ENCODE data around the gene MCM9. TPM values are rescaled to one million over a fixed set of nuclear protein-coding genes. Genes with fewer than 3 reads are reported as not detected.

Gene MCM9
- total RNA-seq, 1 experiment from 2014 or later, result 18.6 TPM

DNA sequence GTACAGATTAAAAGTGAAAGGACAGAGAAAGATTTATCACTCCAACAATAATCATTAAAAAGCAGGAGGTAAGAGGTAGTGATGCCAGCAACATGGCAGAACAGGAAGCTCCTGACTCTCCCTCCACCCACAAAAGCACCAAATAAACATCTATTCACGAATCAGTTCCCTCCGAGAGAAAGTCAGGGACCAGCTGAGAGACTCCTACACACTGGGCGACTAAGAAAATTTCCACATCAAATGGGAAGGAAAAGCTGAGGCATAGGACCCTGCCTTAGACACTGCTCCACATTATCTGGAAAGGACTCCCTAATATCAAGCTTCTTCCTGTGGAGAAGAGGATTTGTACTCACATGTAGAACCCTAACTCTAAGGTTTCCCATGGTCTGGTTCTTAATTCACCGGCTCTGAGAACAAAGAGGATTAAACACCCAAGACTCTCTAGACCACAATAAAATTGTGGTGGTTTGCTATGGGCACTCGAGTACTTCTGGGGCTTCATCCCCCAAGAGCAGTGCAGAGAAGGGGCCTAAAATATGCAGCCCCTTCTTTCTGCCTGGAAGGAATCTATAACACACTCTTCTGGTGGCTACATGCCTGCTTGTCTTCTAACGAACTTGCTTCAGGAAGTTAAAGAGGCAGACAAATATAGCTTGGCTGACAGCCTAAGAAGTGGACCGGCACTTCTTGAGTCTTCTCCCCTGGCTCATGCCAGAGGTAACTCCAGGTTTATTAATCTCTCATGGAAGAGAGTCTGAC lies 70.4 kb downstream of the MCM9 start:
- no peak overlapping the region for H3K4me3 Mint-ChIP-seq
- H3K9me3 ChIP-seq (ENCODE audit: control insufficient read depth, low read depth, low read length), result no peaks in the 10 kb centered on the region
- H2AFZ ChIP-seq (ENCODE audit: low read length), result no peak overlapping the region
- no peak overlapping the region for H3T11ph ChIP-seq (ENCODE audit: low read length)
- H3K14ac ChIP-seq (ENCODE audit: insufficient read depth, low read length), result no peak overlapping the region
- H3K4ac ChIP-seq (ENCODE audit: low read depth, low read length), result no peak overlapping the region
- no peak overlapping the region for H2BK120ac ChIP-seq (ENCODE audit: low read depth, low read length, poor library complexity, severe bottlenecking)
- no peak overlapping the region for H4K8ac ChIP-seq (replicated peaks; ENCODE audit: insufficient read length, low read depth, low read length)
- H3K27ac ChIP-seq (ENCODE audit: insufficient read length, low read depth, low read length), result no peak overlapping the region
- H3K23ac ChIP-seq (ENCODE audit: insufficient read length, low read depth, low read length), result no peak overlapping the region
- no peak overlapping the region for H2BK20ac ChIP-seq (ENCODE audit: low read depth, low read length, poor library complexity, severe bottlenecking)
- H3K4me1 ChIP-seq (ENCODE audit: insufficient read depth, low read length), result no peaks in the 10 kb centered on the region; the same call in 1 of the 2 replicates
- no peaks in the 10 kb centered on the region for H3K27me3 ChIP-seq (ENCODE audit: insufficient read depth, low read length)
- peaks cover 10 to 11% of the 10 kb centered on the region in 2 experiments for H3K9me3 Mint-ChIP-seq
- no peak overlapping the region for H4K91ac ChIP-seq (ENCODE audit: insufficient read length, low read depth, low read length)
- no peak overlapping the region for H2BK15ac ChIP-seq (ENCODE audit: low read depth, low read length)
- TF ChIP-seq, protein P1, sequence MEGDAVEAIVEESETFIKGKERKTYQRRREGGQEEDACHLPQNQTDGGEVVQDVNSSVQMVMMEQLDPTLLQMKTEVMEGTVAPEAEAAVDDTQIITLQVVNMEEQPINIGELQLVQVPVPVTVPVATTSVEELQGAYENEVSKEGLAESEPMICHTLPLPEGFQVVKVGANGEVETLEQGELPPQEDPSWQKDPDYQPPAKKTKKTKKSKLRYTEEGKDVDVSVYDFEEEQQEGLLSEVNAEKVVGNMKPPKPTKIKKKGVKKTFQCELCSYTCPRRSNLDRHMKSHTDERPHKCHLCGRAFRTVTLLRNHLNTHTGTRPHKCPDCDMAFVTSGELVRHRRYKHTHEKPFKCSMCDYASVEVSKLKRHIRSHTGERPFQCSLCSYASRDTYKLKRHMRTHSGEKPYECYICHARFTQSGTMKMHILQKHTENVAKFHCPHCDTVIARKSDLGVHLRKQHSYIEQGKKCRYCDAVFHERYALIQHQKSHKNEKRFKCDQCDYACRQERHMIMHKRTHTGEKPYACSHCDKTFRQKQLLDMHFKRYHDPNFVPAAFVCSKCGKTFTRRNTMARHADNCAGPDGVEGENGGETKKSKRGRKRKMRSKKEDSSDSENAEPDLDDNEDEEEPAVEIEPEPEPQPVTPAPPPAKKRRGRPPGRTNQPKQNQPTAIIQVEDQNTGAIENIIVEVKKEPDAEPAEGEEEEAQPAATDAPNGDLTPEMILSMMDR (conservative IDR thresholded peaks at IDR 0.05), result no peak
- no peak overlapping the region for H2AK5ac ChIP-seq (ENCODE audit: insufficient read length, low read length)
- H2BK12ac ChIP-seq (ENCODE audit: insufficient read length, low read depth, low read length), result no peak overlapping the region
- H3K79me1 ChIP-seq (ENCODE audit: insufficient read depth, low read depth, low read length, poor library complexity, severe bottlenecking), result no peaks in the 10 kb centered on the region
- peaks cover 6 to 12% (median 10%) of the 10 kb centered on the region in 3 experiments for H3K36me3 Mint-ChIP-seq (ENCODE audit: insufficient read depth in 1 of 3, low read depth in 3 of 3)
- H4K5ac ChIP-seq (ENCODE audit: insufficient read length, low read depth, low read length), result no peak overlapping the region
- no CpG with 5 or more reads among the region's 7 CpGs for WGBS (ENCODE audit: extremely low coverage, insufficient read length, low lambda C conversion rate)
- no peaks in the 10 kb centered on the region for H3K27me3 Mint-ChIP-seq (ENCODE audit: low read depth)
- no peak overlapping the region for H2BK5ac ChIP-seq (ENCODE audit: insufficient read length, low read length)
- H3K4me1 Mint-ChIP-seq, result peaks cover 4 to 13% of the 10 kb centered on the region in 2 experiments; a peak in 3 of 4 replicates
- no peaks in the 10 kb centered on the region for H3K23me2 ChIP-seq (ENCODE audit: insufficient read length, low read depth, low read length, poor library complexity, severe bottlenecking)
- no peak overlapping the region for H3K4me2 ChIP-seq (ENCODE audit: insufficient read depth, insufficient read length, low read length)
- no peak overlapping the region for H3K18ac ChIP-seq (ENCODE audit: insufficient read length, low read depth, low read length)
- H3K27ac Mint-ChIP-seq, result peak overlapping the region in 2 of 3 experiments; percentile 41 to 86; a peak in 3 of 7 replicates
- no peaks in the 10 kb centered on the region for H4K20me1 ChIP-seq (ENCODE audit: control insufficient read depth, insufficient read depth, insufficient read length)
- no peak for DNase-seq
- no peak overlapping the region for H3K56ac ChIP-seq (ENCODE audit: insufficient read length, low read depth, low read length)
- no peak overlapping the region for H3K9ac ChIP-seq (ENCODE audit: extremely low read depth, insufficient read length, low read length)
- no peaks in the 10 kb centered on the region for H3K79me2 ChIP-seq (ENCODE audit: insufficient read depth, low read length)

Data from H9 (cell line).